ENCODE data around the gene TM7SF2.

TM7SF2 gene

DNA sequence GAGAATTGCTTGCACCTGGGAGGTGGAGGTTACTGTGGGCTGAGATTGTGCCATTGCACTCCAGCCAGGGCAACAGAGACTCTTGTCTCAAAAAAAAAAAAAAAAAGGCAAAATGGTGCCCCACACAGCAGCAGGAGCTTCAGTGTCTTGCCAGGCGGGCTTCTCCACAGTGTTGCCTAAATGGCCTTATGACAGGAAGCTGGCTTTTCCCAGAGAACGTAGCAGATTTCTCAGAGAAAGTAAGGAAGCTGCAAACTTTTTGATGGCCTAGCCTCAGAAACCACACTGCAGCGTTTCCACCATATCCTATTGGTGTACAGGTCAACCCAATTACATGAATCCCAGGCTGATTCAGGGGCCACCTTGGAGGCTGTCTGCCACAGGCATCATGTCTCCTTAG lies 45.7 kb downstream of the TM7SF2 start:
- no peak for DNase-seq (ENCODE audit: low spot score)

DNA sequence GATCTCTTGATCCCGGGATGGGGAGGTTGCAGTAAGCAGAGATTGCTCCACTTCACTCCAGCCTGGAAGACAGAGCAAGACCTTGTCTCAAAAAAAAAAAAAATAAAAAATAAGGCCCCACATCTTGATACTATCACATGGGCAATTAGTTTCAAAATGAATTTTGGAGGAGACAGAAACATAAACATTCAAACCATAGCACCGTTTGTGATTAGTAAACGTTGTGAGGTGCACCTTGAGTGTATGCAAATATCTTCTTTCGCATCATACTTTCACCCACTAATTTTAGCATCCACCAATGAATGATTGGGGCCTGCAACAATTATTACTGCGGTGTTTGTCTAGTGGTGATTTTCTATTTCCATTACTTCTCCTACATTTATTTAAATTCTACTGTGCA lies 47.3 kb downstream of the TM7SF2 start:
- DNase-seq (ENCODE audit: low spot score): no peak

DNA sequence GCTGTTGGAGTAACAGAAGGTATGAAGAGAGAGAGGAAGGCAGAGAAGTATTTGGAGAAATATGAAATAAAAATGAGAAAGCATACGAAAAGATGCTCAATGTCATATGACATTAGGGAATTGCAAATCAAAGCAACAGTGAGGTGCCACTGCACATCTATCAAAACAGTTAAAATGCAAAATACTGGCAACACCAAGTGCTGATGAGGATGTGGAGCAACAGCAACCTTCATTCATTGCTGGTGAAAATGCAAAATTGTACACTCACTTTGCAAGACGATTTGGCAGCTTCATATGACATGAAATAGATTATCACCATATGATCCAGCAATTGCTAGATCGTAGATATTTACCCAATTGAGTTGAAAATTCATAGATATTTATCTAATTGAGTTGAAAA lies 49.0 kb downstream of the TM7SF2 start:
- DNase-seq (ENCODE audit: low spot score): no peak

DNA sequence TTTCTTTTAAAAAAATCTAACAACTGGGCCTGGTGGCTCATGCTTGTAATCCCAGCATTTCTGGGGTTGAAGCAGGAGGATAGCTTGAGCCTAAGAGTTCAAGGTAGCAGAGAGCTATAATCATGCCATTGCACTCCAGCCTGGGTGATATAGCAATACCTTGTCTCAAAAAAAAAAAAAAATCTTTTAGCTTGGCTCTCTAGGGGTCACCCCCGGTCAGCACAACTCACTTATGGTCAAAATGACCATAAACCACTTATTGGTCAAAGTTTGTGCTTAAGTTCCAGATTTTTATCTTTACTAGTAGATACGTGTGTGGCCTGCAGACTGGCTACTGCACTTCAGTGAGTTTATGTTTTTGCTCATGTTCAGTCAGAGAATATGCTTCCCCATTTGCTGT lies 52.0 kb downstream of the TM7SF2 start:
- DNase-seq (ENCODE audit: low spot score): no peak
